Neural progenitor cell (in vitro differentiated cells): ENCODE results near the gene MMP25. TPM values are rescaled to one million over a fixed set of nuclear protein-coding genes. Genes with fewer than 3 reads are reported as not detected.

Experiments used
- DNase-seq: peaks from one replicate; pipeline ENCODE4 v3.0.0-alpha.2; 2016; ENCODE audit warnings: low spot score
- H2AFZ ChIP-seq: fragments of 200-600 bp; sonication (generic); replicated peaks from 2 replicates; pipeline ENCODE4 v1.6.1; 2016; ENCODE audit warnings: antibody characterized with exemption
- H3F3A ChIP-seq: fragments of 200-600 bp; sonication (generic); 2 replicates; pipeline ENCODE4 v1.6.1; 2016; ENCODE audit warnings: antibody characterized with exemption, low read depth
- H3K27ac ChIP-seq: fragments of 200-600 bp; sonication (generic); 2 replicates; pipeline ENCODE4 v1.5.1; 2016; ENCODE audit warnings: mild to moderate bottlenecking
- H3K27me3 ChIP-seq: fragments of 200-600 bp; sonication (generic); 2 replicates; pipeline ENCODE4 v1.6.1; 2016; ENCODE audit warnings: mild to moderate bottlenecking, moderate library complexity
- H3K36me3 ChIP-seq: fragments of 200-600 bp; sonication (generic); 2 replicates; pipeline ENCODE4 v1.5.1; 2016
- H3K4me1 ChIP-seq: fragments of 200-600 bp; sonication (generic); 2 replicates; pipeline ENCODE4 v1.6.1; 2016; ENCODE audit warnings: mixed run types
- H3K4me2 ChIP-seq: fragments of 200-600 bp; sonication (generic); 2 replicates; pipeline ENCODE4 v1.6.1; 2016
- H3K4me3 ChIP-seq: fragments of 200-600 bp; sonication (generic); 2 replicates; pipeline ENCODE4 v1.5.1; 2016
- H3K79me2 ChIP-seq: fragments of 200-600 bp; sonication (generic); 2 replicates; pipeline ENCODE4 v1.6.1; 2016; ENCODE audit warnings: low read depth
- H3K9ac ChIP-seq: fragments of 200-600 bp; sonication (generic); 2 replicates; pipeline ENCODE4 v1.6.1; 2016
- H3K9me3 ChIP-seq: fragments of 200-600 bp; sonication (generic); 2 replicates; pipeline ENCODE4 v1.5.1; 2016; ENCODE audit warnings: low read depth
- H4K20me1 ChIP-seq: fragments of 200-600 bp; sonication (generic); 2 replicates; pipeline ENCODE4 v1.6.1; 2016; ENCODE audit warnings: low read depth
- H3K27ac Mint-ChIP-seq: 3 replicates; pipeline ENCODE4 v1.8.0; 2021; ENCODE audit warnings: mixed read lengths
- H3K27me3 Mint-ChIP-seq: 2 replicates; pipeline ENCODE4 v1.8.0; 2022; ENCODE audit warnings: low read depth, mild to moderate bottlenecking, inconsistent platforms, moderate library complexity, mixed read lengths; ENCODE audit not compliant: insufficient read depth
- H3K36me3 Mint-ChIP-seq: 3 replicates; pipeline ENCODE4 v1.8.0; 2021; ENCODE audit warnings: mixed read lengths
- H3K4me1 Mint-ChIP-seq: 3 replicates; pipeline ENCODE4 v1.8.0; 2021; ENCODE audit warnings: mixed read lengths
- H3K4me3 Mint-ChIP-seq: 3 replicates; pipeline ENCODE4 v1.8.0; 2021; ENCODE audit warnings: mild to moderate bottlenecking, moderate library complexity, mixed read lengths
- H3K9me3 Mint-ChIP-seq: 3 replicates; pipeline ENCODE4 v1.8.0; 2020; ENCODE audit warnings: mixed read lengths
- CTCF ChIP-seq: fragments of 200-600 bp; sonication (generic); IDR thresholded peaks from 2 replicates; pipeline ENCODE4 v1.5.1; 2017; ENCODE audit warnings: antibody characterized with exemption, mild to moderate bottlenecking
- EZH2 ChIP-seq: fragments of 200-600 bp; sonication (generic); IDR thresholded peaks from 2 replicates; pipeline ENCODE4 v1.6.1; 2017; ENCODE audit warnings: antibody characterized with exemption, mild to moderate bottlenecking, moderate library complexity
- EZH2phosphoT487 ChIP-seq: fragments of 200-600 bp; sonication (generic); IDR thresholded peaks from 2 replicates; pipeline ENCODE4 v1.6.1; 2017; ENCODE audit warnings: antibody characterized with exemption
- total RNA-seq: library from RNA; depleted of rRNA; stranded (reverse); fragments of >200 nt; gene quantifications from 2 replicates; pipeline ENCODE4 v1.2.3, GENCODE V29; 2015; ENCODE audit warnings: low replicate concordance

Gene MMP25
- total RNA-seq, 1 donor from 2014 or later = 0.58 TPM

GRCh38 chr16:3028716-3029319 lies 17.5 kb upstream of the MMP25 start:
- Mint-ChIP-seq H3K9me3 (no peaks in the 10 kb centered on the region), H3K4me3 (no peak overlapping the region), H3K4me1 (peaks cover 22% of the 10 kb centered on the region), H3K36me3 (peaks cover 9% of the 10 kb centered on the region), H3K27ac (no peak overlapping the region), H3K27me3 (peaks cover 28% of the 10 kb centered on the region)
- Histone ChIP-seq H3K9me3 (no peaks in the 10 kb centered on the region), H3F3A (peaks cover 15% of the 10 kb centered on the region), H3K9ac (no peak overlapping the region), H3K36me3 (no peaks in the 10 kb centered on the region), H3K4me3 (no peak overlapping the region), H3K4me1 (peaks cover 9% of the 10 kb centered on the region), H4K20me1 (peaks cover 36% of the 10 kb centered on the region), H3K27me3 (peaks cover 29% of the 10 kb centered on the region), H3K4me2 (no peak overlapping the region), H2AFZ (no peak overlapping the region), H3K27ac (no peak overlapping the region), H3K79me2 (peaks cover 10% of the 10 kb centered on the region)
- TF ChIP-seq CTCF (no peak), EZH2phosphoT487 (no peak), EZH2 (no peak)
- DNase-seq = no peak

GRCh38 chr16:3029491-3030221 lies 16.7 kb upstream of the MMP25 start:
- Histone ChIP-seq H3K9me3 (no peaks in the 10 kb centered on the region), H4K20me1 (peaks cover 32% of the 10 kb centered on the region), H3K4me1 (peaks cover 9% of the 10 kb centered on the region), H2AFZ (no peak overlapping the region), H3K79me2 (peaks cover 6% of the 10 kb centered on the region), H3K27ac (no peak overlapping the region), H3K27me3 (peaks cover 38% of the 10 kb centered on the region), H3K9ac (no peak overlapping the region), H3K4me2 (no peak overlapping the region), H3F3A (peaks cover 15% of the 10 kb centered on the region), H3K4me3 (no peak overlapping the region), H3K36me3 (no peaks in the 10 kb centered on the region)
- TF ChIP-seq EZH2 = no peak
- no peak for TF ChIP-seq CTCF
- TF ChIP-seq EZH2phosphoT487 = no peak
- Mint-ChIP-seq H3K27me3 (peaks cover 31% of the 10 kb centered on the region), H3K36me3 (peaks cover 6% of the 10 kb centered on the region), H3K4me3 (peak overlapping the region; percentile 64), H3K4me1 (peaks cover 16% of the 10 kb centered on the region), H3K9me3 (no peaks in the 10 kb centered on the region), H3K27ac (no peak overlapping the region)
- DNase-seq = no peak

- peak overlapping the region; percentile 64 for H3K4me3 Mint-ChIP-seq
- Histone ChIP-seq H3K27ac (no peak overlapping the region), H3K9me3 (no peaks in the 10 kb centered on the region), H3K27me3 (peaks cover 46% of the 10 kb centered on the region), H2AFZ (no peak overlapping the region), H3F3A (peaks cover 15% of the 10 kb centered on the region), H3K4me1 (peaks cover 9% of the 10 kb centered on the region), H3K4me2 (no peak overlapping the region), H3K79me2 (no peaks in the 10 kb centered on the region), H3K9ac (no peak overlapping the region), H3K4me3 (no peak overlapping the region), H4K20me1 (peaks cover 24% of the 10 kb centered on the region), H3K36me3 (no peaks in the 10 kb centered on the region)
- TF ChIP-seq EZH2phosphoT487 (no peak), CTCF (no peak), EZH2 (no peak)
- no peak overlapping the region for H3K27ac Mint-ChIP-seq
- peaks cover 16% of the 10 kb centered on the region for H3K4me1 Mint-ChIP-seq
- no peak for DNase-seq
- H3K27me3 Mint-ChIP-seq = peaks cover 35% of the 10 kb centered on the region
- H3K36me3 Mint-ChIP-seq = peaks cover 6% of the 10 kb centered on the region
- H3K9me3 Mint-ChIP-seq = no peaks in the 10 kb centered on the region
Observed at GRCh38 chr16:3030222-3031212, 15.8 kb upstream of the MMP25 start.
